Measurements from ENCODE around the gene FXN.

The FXN gene

DNA sequence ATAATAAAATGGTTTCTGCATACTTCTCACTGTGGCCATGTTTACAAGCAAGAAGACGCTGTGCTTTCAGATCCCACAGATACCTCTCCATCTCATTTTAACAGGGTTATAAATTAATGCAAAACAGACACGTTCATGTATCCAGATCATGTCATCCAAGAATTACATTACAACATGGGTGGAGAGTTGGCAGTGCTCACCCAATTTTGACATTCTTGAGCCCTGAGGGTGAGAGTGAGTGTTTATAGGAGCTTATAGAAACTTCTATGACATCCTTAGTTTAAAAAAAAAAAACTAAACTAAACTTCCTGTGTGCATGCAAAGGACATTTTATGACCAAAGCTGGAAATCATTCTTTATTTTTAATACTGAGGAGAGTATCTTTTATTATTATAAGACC lies 30.7 kb upstream of the FXN start:
- Histone ChIP-seq H3K4me3 (ENCODE audit: low read depth, low read length) (no peak overlapping the region), H3K27me3 (ENCODE audit: control insufficient read depth, insufficient read depth, low read length) (no peaks in the 10 kb centered on the region), H3K9ac (ENCODE audit: low read depth, low read length) (no peak overlapping the region)

DNA sequence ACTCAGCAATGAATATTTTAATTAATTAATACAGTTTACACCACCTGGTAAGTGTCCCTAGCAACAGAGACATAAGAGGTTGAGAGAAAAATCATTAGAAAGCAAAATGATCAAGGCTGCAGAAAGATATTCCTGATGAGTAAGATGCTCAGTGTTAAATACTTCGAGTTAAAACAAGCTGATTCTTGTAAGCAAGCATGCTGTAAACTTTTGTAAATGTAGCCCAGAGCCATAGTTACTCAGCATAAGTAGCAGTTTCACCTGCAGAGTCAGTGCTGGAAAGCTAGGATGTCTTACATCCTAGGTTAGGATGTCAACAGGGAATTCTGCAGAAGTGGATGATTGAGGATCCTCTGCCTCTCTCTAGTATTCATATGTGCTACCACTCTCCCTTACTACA lies 25.8 kb upstream of the FXN start:
- Histone ChIP-seq H3K9ac (ENCODE audit: low read depth, low read length) (no peak overlapping the region), H3K4me3 (ENCODE audit: low read depth, low read length) (no peak overlapping the region), H3K9me3 (ENCODE audit: control insufficient read depth, insufficient read depth, low read length) (no peaks in the 10 kb centered on the region), H3K36me3 (ENCODE audit: control insufficient read depth, insufficient read depth, low read length) (no peaks in the 10 kb centered on the region), H3K27ac (ENCODE audit: low read depth, low read length) (no peak overlapping the region), H3K27me3 (ENCODE audit: control insufficient read depth, insufficient read depth, low read length) (no peaks in the 10 kb centered on the region), H3K4me1 (ENCODE audit: control insufficient read depth, insufficient read depth, low read length) (no peaks in the 10 kb centered on the region)

More for the DNA sequence above, 30.7 kb upstream of the FXN start:
- peaks cover 2% of the 10 kb centered on the region; the same call in 1 of the 2 replicates for H3K4me1 ChIP-seq (ENCODE audit: control insufficient read depth, insufficient read depth, low read length)
- H3K27ac ChIP-seq (ENCODE audit: low read depth, low read length) = no peak overlapping the region
- H3K9me3 ChIP-seq (ENCODE audit: control insufficient read depth, insufficient read depth, low read length) = no peaks in the 10 kb centered on the region
- no peaks in the 10 kb centered on the region for H3K36me3 ChIP-seq (ENCODE audit: control insufficient read depth, insufficient read depth, low read length)

GRCh38 chr9:69012696-69013381 lies 22.7 kb upstream of the FXN start:
- peaks cover 16% of the 10 kb centered on the region for H3K4me1 ChIP-seq (ENCODE audit: control insufficient read depth, insufficient read depth, low read length)
- H3K27me3 ChIP-seq (ENCODE audit: control insufficient read depth, insufficient read depth, low read length) = no peaks in the 10 kb centered on the region
- no peaks in the 10 kb centered on the region for H3K9me3 ChIP-seq (ENCODE audit: control insufficient read depth, insufficient read depth, low read length)

DNA sequence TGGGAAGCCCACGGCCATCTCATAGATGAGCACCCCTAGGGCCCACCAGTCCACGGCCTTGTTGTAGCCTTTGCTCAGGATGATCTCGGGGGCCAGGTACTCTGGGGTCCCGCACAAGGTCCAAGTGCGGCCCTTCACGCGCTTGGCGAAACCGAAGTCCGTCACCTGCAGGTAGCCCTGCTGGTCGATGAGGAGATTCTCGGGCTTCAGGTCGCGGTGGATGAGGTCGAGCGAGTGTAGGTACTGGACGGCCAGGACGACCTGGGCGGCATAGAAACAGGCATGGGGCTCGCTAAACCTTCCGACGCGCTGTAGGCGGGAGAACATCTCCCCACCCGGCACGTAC lies 22.2 kb upstream of the FXN start:
- Histone ChIP-seq H3K4me3 (ENCODE audit: low read depth, low read length) (no peak overlapping the region), H3K9ac (ENCODE audit: low read depth, low read length) (no peak overlapping the region), H3K27me3 (ENCODE audit: control insufficient read depth, insufficient read depth, low read length) (no peaks in the 10 kb centered on the region), H3K9me3 (ENCODE audit: control insufficient read depth, insufficient read depth, low read length) (no peaks in the 10 kb centered on the region), H3K4me1 (ENCODE audit: control insufficient read depth, insufficient read depth, low read length) (peaks cover 16% of the 10 kb centered on the region), H3K27ac (ENCODE audit: low read depth, low read length) (no peak overlapping the region), H3K36me3 (ENCODE audit: control insufficient read depth, insufficient read depth, low read length) (no peaks in the 10 kb centered on the region)

More at GRCh38 chr9:69012696-69013381, 22.7 kb upstream of the FXN start:
- Histone ChIP-seq H3K27ac (ENCODE audit: low read depth, low read length) (no peak overlapping the region), H3K36me3 (ENCODE audit: control insufficient read depth, insufficient read depth, low read length) (no peaks in the 10 kb centered on the region), H3K9ac (ENCODE audit: low read depth, low read length) (no peak overlapping the region), H3K4me3 (ENCODE audit: low read depth, low read length) (no peak overlapping the region)

DNA sequence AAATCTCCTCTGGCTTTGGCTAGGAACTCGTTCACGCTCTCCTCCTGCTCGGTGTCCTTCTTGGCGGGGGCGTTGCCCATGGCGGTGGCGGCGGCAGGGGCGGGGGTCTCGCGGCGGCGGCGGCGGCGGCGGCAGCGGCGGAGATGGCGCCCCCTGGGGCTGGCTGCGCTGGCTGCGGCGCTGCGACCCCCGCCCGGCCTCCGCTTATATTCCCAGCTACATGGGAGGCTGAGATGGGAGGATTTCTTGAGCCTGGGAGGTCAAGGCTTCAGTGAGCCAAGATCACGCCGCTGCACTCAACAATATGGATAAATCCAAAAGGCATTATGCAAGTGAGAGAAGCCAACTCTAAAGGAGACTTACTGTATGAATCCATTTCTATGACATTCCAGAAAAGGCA lies 21.5 kb upstream of the FXN start, which contains the start of gene PRKACG:
TSS of gene PRKACG (minus strand) at position 101 of the 400 bp plus-strand sequence. CDS start at position 80, 21 bp downstream.
- Histone ChIP-seq H3K9me3 (ENCODE audit: control insufficient read depth, insufficient read depth, low read length) (no peaks in the 10 kb centered on the region), H3K27ac (ENCODE audit: low read depth, low read length) (no peak within 1 kb of the TSS), H3K4me3 (ENCODE audit: low read depth, low read length) (no peak within 1 kb of the TSS), H3K9ac (ENCODE audit: low read depth, low read length) (no peak within 1 kb of the TSS), H3K4me1 (ENCODE audit: control insufficient read depth, insufficient read depth, low read length) (peaks cover 16% of the 10 kb centered on the region), H3K27me3 (ENCODE audit: control insufficient read depth, insufficient read depth, low read length) (no peaks in the 10 kb centered on the region), H3K36me3 (ENCODE audit: control insufficient read depth, insufficient read depth, low read length) (no peaks in the 10 kb centered on the region)

GRCh38 chr9:69016191-69017096 lies 19.1 kb upstream of the FXN start:
- no peaks in the 10 kb centered on the region for H3K36me3 ChIP-seq (ENCODE audit: control insufficient read depth, insufficient read depth, low read length)
- no peak overlapping the region for H3K9ac ChIP-seq (ENCODE audit: low read depth, low read length)
- peaks cover 16% of the 10 kb centered on the region for H3K4me1 ChIP-seq (ENCODE audit: control insufficient read depth, insufficient read depth, low read length)
- H3K9me3 ChIP-seq (ENCODE audit: control insufficient read depth, insufficient read depth, low read length) = no peaks in the 10 kb centered on the region
- H3K4me3 ChIP-seq (ENCODE audit: low read depth, low read length) = no peak overlapping the region
- no peaks in the 10 kb centered on the region for H3K27me3 ChIP-seq (ENCODE audit: control insufficient read depth, insufficient read depth, low read length)
- peak overlapping the region; percentile 67 for H3K27ac ChIP-seq (ENCODE audit: low read depth, low read length)

DNA sequence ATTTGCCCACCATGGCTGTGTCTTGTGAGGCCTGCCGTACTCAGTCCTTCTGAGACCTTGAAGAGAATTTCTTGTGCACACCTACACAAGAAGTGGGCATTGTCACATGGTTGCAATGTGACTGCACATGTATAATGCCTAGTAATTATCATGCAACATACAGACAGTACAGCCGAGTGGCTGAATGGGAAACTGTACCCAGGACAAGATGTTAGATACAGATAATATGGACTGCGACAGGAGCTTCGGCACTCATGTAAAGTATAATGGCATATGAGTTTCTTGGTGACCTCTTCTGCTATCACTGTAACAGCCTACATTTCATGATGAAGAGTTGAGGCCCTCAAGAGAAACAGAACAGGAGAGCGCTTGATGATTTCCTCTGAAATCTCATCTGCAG lies 16.8 kb upstream of the FXN start:
- Histone ChIP-seq H3K27ac (ENCODE audit: low read depth, low read length) (no peak overlapping the region), H3K36me3 (ENCODE audit: control insufficient read depth, insufficient read depth, low read length) (no peaks in the 10 kb centered on the region), H3K9ac (ENCODE audit: low read depth, low read length) (no peak overlapping the region), H3K4me3 (ENCODE audit: low read depth, low read length) (no peak overlapping the region), H3K27me3 (ENCODE audit: control insufficient read depth, insufficient read depth, low read length) (no peaks in the 10 kb centered on the region), H3K4me1 (ENCODE audit: control insufficient read depth, insufficient read depth, low read length) (peaks cover 22% of the 10 kb centered on the region), H3K9me3 (ENCODE audit: control insufficient read depth, insufficient read depth, low read length) (no peaks in the 10 kb centered on the region)

DNA sequence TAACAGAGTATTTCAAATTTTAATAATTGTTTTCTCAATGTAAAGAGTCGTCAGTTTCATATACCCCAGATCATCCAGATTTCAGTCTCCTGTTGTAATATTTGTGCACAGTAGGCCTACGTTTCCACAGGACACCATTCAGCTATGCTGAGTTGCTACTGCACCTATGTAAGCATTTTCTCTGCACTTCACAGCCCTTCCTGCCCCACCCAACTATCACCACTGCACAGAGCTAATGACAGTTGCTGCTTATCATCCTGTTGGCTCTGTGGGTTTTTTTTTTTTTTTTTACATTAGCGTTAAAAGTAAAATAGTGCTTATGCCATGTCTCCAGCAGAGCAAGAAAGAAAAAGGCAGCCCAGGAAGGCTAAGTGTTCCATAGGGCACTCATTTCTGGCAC lies 15.7 kb upstream of the FXN start:
- Histone ChIP-seq H3K9me3 (ENCODE audit: control insufficient read depth, insufficient read depth, low read length) (no peaks in the 10 kb centered on the region), H3K36me3 (ENCODE audit: control insufficient read depth, insufficient read depth, low read length) (no peaks in the 10 kb centered on the region), H3K27ac (ENCODE audit: low read depth, low read length) (no peak overlapping the region), H3K4me1 (ENCODE audit: control insufficient read depth, insufficient read depth, low read length) (peaks cover 25% of the 10 kb centered on the region), H3K27me3 (ENCODE audit: control insufficient read depth, insufficient read depth, low read length) (no peaks in the 10 kb centered on the region), H3K9ac (ENCODE audit: low read depth, low read length) (no peak overlapping the region), H3K4me3 (ENCODE audit: low read depth, low read length) (no peak overlapping the region)

DNA sequence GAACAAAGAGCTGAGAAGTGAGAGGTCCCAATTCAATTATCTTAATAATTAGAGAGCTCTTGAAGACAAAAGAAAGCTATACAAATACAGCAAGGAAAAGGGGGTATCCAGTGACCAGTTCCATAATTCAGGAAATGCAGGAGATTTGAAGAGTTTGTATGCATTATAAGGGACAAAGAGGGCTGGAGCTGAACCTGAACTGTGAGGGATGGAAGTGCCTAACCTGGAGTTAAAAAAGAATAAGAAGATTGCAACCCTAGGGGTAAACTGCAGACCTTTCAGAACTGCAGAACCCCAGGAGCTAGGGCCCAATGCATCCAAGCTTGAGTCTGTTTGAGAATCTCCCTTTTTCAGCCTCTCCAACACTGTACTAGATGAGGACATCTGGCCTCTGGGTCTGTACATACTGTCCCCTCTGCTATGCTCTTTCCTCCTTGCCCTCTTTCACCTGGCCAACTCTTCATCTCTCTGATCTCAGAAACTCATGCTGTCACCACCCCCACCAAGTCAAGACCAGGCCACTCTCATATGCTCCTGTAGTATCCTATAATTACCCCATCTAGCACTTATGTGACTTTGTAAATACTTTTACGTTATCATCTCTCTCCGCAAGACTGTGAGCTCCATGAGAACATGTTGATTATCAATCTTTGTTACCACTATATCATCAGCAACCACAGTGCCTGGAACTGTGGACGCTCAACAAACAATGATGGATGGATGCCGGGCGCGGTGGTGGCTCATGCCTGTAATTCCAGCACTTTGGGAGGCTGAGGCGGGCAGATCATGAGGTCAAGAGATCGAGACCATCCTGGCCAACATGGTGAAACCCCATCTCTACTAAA lies 15.0 kb upstream of the FXN start:
- Histone ChIP-seq H3K36me3 (ENCODE audit: control insufficient read depth, insufficient read depth, low read length) (no peaks in the 10 kb centered on the region), H3K9ac (ENCODE audit: low read depth, low read length) (no peak overlapping the region), H3K9me3 (ENCODE audit: control insufficient read depth, insufficient read depth, low read length) (no peaks in the 10 kb centered on the region), H3K4me3 (ENCODE audit: low read depth, low read length) (no peak overlapping the region), H3K27ac (ENCODE audit: low read depth, low read length) (no peak overlapping the region), H3K4me1 (ENCODE audit: control insufficient read depth, insufficient read depth, low read length) (peaks cover 24% of the 10 kb centered on the region), H3K27me3 (ENCODE audit: control insufficient read depth, insufficient read depth, low read length) (no peaks in the 10 kb centered on the region)

DNA sequence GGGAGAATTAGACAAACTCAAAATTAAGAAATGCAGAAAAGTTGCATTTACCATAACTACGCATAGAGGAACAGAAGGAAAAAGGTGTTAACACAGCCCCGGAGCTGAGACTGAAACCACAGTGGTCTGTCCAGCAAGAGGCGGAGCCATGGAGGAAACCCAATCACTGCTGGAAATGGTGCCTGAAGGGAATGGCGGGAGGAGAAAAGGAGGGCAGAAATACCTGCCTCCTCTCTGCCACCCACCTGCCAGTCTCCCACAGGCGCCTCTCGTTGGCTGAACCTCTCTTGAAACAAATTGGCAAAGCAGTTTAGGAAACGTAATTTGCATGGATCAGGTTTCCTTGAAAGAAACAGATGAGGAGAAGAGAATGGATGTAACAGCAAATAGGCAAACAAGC lies 11.9 kb upstream of the FXN start:
- Histone ChIP-seq H3K4me1 (ENCODE audit: control insufficient read depth, insufficient read depth, low read length) (peaks cover 11% of the 10 kb centered on the region), H3K9ac (ENCODE audit: low read depth, low read length) (no peak overlapping the region), H3K27ac (ENCODE audit: low read depth, low read length) (no peak overlapping the region), H3K4me3 (ENCODE audit: low read depth, low read length) (no peak overlapping the region), H3K36me3 (ENCODE audit: control insufficient read depth, insufficient read depth, low read length) (no peaks in the 10 kb centered on the region), H3K27me3 (ENCODE audit: control insufficient read depth, insufficient read depth, low read length) (no peaks in the 10 kb centered on the region), H3K9me3 (ENCODE audit: control insufficient read depth, insufficient read depth, low read length) (no peaks in the 10 kb centered on the region)

All from HUES48 (cell line).